Measurements from ENCODE around the gene GATA2. TPM values are rescaled to one million over a fixed set of nuclear protein-coding genes. Genes with fewer than 3 reads are reported as not detected.

The GATA2 gene
- total and polyA plus RNA-seq, 2 donors (not counting 1 experiment from before 2014, with no cell fraction given): 0.83 to 3.2 TPM

- no peaks in the 10 kb centered on the region for H3K36me3 ChIP-seq (ENCODE audit: control insufficient read depth, insufficient read depth, low read length)
- no peaks in the 10 kb centered on the region for H3K9me3 ChIP-seq (ENCODE audit: control insufficient read depth, insufficient read depth, low read depth, low read length)
- no peak for TF ChIP-seq EZH2 (IDR thresholded peaks at IDR 0.05; ENCODE audit: low read length, missing control alignments)
- no peak for TF ChIP-seq CTCF (conservative IDR thresholded peaks at IDR 0.05 in 1 of 2, IDR thresholded peaks at IDR 0.05 in 1 of 2; ENCODE audit: low read depth in 1 of 2, low read length in 2 of 2)
- H4K20me1 ChIP-seq (ENCODE audit: control insufficient read depth, extremely low read depth, insufficient read depth, low read length): no peaks in the 10 kb centered on the region
- peaks cover 12% of the 10 kb centered on the region for H3K27me3 ChIP-seq (ENCODE audit: control insufficient read depth, insufficient read depth, low read length)
- H3K4me2 ChIP-seq (ENCODE audit: extremely low read depth, insufficient read depth, low read length): no peak overlapping the region
- no peaks in the 10 kb centered on the region for H3K4me1 ChIP-seq (ENCODE audit: control insufficient read depth, extremely low read depth, insufficient read depth, low read length)
- no peaks in the 10 kb centered on the region for H3K79me2 ChIP-seq (ENCODE audit: control insufficient read depth, insufficient read depth, low read length)
- H2AFZ ChIP-seq (ENCODE audit: low read length): no peak overlapping the region
- no peak overlapping the region for H3K27ac ChIP-seq (ENCODE audit: insufficient read depth, low read length)
- H3K9ac ChIP-seq (ENCODE audit: insufficient read depth, low read length): no peak overlapping the region
- H3K4me3 ChIP-seq (replicated peaks in 1 of 4; ENCODE audit: control extremely low read depth in 1 of 4, insufficient read depth in 1 of 4, low read depth in 3 of 4, low read length in 4 of 4): no peak overlapping the region
- DNase-seq (ENCODE audit: low read depth in 2 of 2): no peak
Measured at GRCh38 chr3:128508852-128509251, 15.9 kb upstream of the GATA2 start.

GRCh38 chr3:128506754-128507153, 13.8 kb upstream of the GATA2 start:
- no peak for DNase-seq (ENCODE audit: low read depth in 2 of 2)
- Histone ChIP-seq H3K9me3 (ENCODE audit: control insufficient read depth, insufficient read depth, low read depth, low read length) (no peaks in the 10 kb centered on the region), H3K27me3 (ENCODE audit: control insufficient read depth, insufficient read depth, low read length) (peaks cover 12% of the 10 kb centered on the region), H3K4me3 (replicated peaks in 1 of 4; ENCODE audit: control extremely low read depth in 1 of 4, insufficient read depth in 1 of 4, low read depth in 3 of 4, low read length in 4 of 4) (no peak overlapping the region), H3K79me2 (ENCODE audit: control insufficient read depth, insufficient read depth, low read length) (no peaks in the 10 kb centered on the region), H3K4me2 (ENCODE audit: extremely low read depth, insufficient read depth, low read length) (no peak overlapping the region), H3K36me3 (ENCODE audit: control insufficient read depth, insufficient read depth, low read length) (no peaks in the 10 kb centered on the region), H2AFZ (ENCODE audit: low read length) (no peak overlapping the region), H4K20me1 (ENCODE audit: control insufficient read depth, extremely low read depth, insufficient read depth, low read length) (no peaks in the 10 kb centered on the region), H3K27ac (ENCODE audit: insufficient read depth, low read length) (no peak overlapping the region), H3K9ac (ENCODE audit: insufficient read depth, low read length) (no peak overlapping the region), H3K4me1 (ENCODE audit: control insufficient read depth, extremely low read depth, insufficient read depth, low read length) (no peaks in the 10 kb centered on the region)
- TF ChIP-seq CTCF (conservative IDR thresholded peaks at IDR 0.05 in 1 of 2, IDR thresholded peaks at IDR 0.05 in 1 of 2; ENCODE audit: low read depth in 1 of 2, low read length in 2 of 2): no peak
- TF ChIP-seq EZH2 (IDR thresholded peaks at IDR 0.05; ENCODE audit: low read length, missing control alignments): no peak

- H3K79me2 ChIP-seq (ENCODE audit: control insufficient read depth, insufficient read depth, low read length): no peaks in the 10 kb centered on the region
- DNase-seq (ENCODE audit: low read depth in 2 of 2): no peak
- H3K4me3 ChIP-seq (replicated peaks in 1 of 4; ENCODE audit: control extremely low read depth in 1 of 4, insufficient read depth in 1 of 4, low read depth in 3 of 4, low read length in 4 of 4): no peak overlapping the region
- no peaks in the 10 kb centered on the region for H3K9me3 ChIP-seq (ENCODE audit: control insufficient read depth, insufficient read depth, low read depth, low read length)
- TF ChIP-seq CTCF (conservative IDR thresholded peaks at IDR 0.05 in 1 of 2, IDR thresholded peaks at IDR 0.05 in 1 of 2; ENCODE audit: low read depth in 1 of 2, low read length in 2 of 2): no peak
- no peak for TF ChIP-seq EZH2 (IDR thresholded peaks at IDR 0.05; ENCODE audit: low read length, missing control alignments)
- H3K27ac ChIP-seq (ENCODE audit: insufficient read depth, low read length): no peak overlapping the region
- peaks cover 12% of the 10 kb centered on the region for H3K27me3 ChIP-seq (ENCODE audit: control insufficient read depth, insufficient read depth, low read length)
- no peak overlapping the region for H3K4me2 ChIP-seq (ENCODE audit: extremely low read depth, insufficient read depth, low read length)
- H2AFZ ChIP-seq (ENCODE audit: low read length): no peak overlapping the region
- H3K4me1 ChIP-seq (ENCODE audit: control insufficient read depth, extremely low read depth, insufficient read depth, low read length): no peaks in the 10 kb centered on the region
- H3K36me3 ChIP-seq (ENCODE audit: control insufficient read depth, insufficient read depth, low read length): no peaks in the 10 kb centered on the region
- H3K9ac ChIP-seq (ENCODE audit: insufficient read depth, low read length): no peak overlapping the region
- no peaks in the 10 kb centered on the region for H4K20me1 ChIP-seq (ENCODE audit: control insufficient read depth, extremely low read depth, insufficient read depth, low read length)
Measured at GRCh38 chr3:128505771-128506170, 12.8 kb upstream of the GATA2 start.

All from fibroblast of lung (primary cell).